Natural killer cell (primary cell): Measurements from ENCODE around the gene ZKSCAN3. TPM values are rescaled to one million over a fixed set of nuclear protein-coding genes. Genes with fewer than 3 reads are reported as not detected.
"Not testable (repeated sequence)": the region's sequence is repeated elsewhere in the genome, so short reads cannot be mapped to it uniquely, and the experiment has no call there.

ENCODE experiments used
- ATAC-seq, 3 donors: fragments of 150-1000 bp in 2 of 3; fragments of 200-7000 bp in 1 of 3; cut with Tn5 transposase; 1 replicate in 1 of 3; 2 replicates in 2 of 3; pipeline ENCODE4 v1.10.0; 2021; ENCODE audit warnings: mild to moderate bottlenecking in 2 of 3, moderate library complexity in 2 of 3
- DNase-seq, 2 donors: peaks; one replicate each; pipeline versions ENCODE4 v3.0.0 to v3.0.0-alpha.2; 2013 to 2021; ENCODE audit warnings: mixed read lengths in 1 of 2
- H3K27ac ChIP-seq: one replicate; pipeline ENCODE4 v1.5.1; 2013; ENCODE audit warnings: mild to moderate bottlenecking, low read length
- H3K27me3 ChIP-seq: one replicate; pipeline ENCODE4 v1.6.1; 2013; ENCODE audit warnings: low read length; ENCODE audit not compliant: control insufficient read depth, insufficient read depth
- H3K36me3 ChIP-seq: one replicate; pipeline ENCODE4 v1.6.1; 2013; ENCODE audit warnings: low read length; ENCODE audit not compliant: control insufficient read depth, insufficient read depth
- H3K4me1 ChIP-seq: one replicate; pipeline ENCODE4 v1.6.1; 2013; ENCODE audit warnings: low read length; ENCODE audit not compliant: control insufficient read depth, insufficient read depth
- H3K4me3 ChIP-seq: one replicate; pipeline ENCODE4 v1.5.1; 2013; ENCODE audit warnings: low read length
- H3K9me3 ChIP-seq: one replicate; pipeline ENCODE4 v1.6.1; 2013; ENCODE audit warnings: low read length; ENCODE audit not compliant: control insufficient read depth, insufficient read depth
- H3K27ac Mint-ChIP-seq, 2 donors: one replicate each; pipeline ENCODE4 v1.8.0; 2022; ENCODE audit warnings: mild to moderate bottlenecking in 2 of 2, mixed read lengths in 2 of 2, moderate library complexity in 1 of 2
- H3K27me3 Mint-ChIP-seq, 2 donors: one replicate each; pipeline ENCODE4 v1.8.0; 2022; ENCODE audit warnings: low read depth in 2 of 2, mixed read lengths in 2 of 2
- H3K36me3 Mint-ChIP-seq: one replicate; pipeline ENCODE4 v1.8.0; 2022; ENCODE audit warnings: mixed read lengths
- H3K4me1 Mint-ChIP-seq, 2 donors: one replicate each; pipeline ENCODE4 v1.8.0; 2022; ENCODE audit warnings: mixed read lengths in 2 of 2
- H3K4me3 Mint-ChIP-seq: one replicate; pipeline ENCODE4 v1.8.0; 2022; ENCODE audit warnings: mild to moderate bottlenecking, moderate library complexity, mixed read lengths
- H3K9me3 Mint-ChIP-seq, 2 donors: one replicate each; pipeline ENCODE4 v1.8.0; 2022; ENCODE audit warnings: mixed read lengths in 2 of 2
- CTCF ChIP-seq: fragments of 200-600 bp; IDR thresholded peaks from one replicate; pipeline ENCODE4 v1.8.0; 2022; ENCODE audit warnings: antibody characterized with exemption
- WGBS: methylation state at CpG from one replicate; pipeline ENCODE4 v1.1.7; 2013; ENCODE audit warnings: missing lambda C conversion rate; ENCODE audit not compliant: insufficient coverage; 5-methylcytosine and 5-hydroxymethylcytosine counted together
- intact Hi-C: fragments of 100-400 bp; cut with micrococcal nuclease; formaldehyde crosslinking; loops from one replicate; pipeline ENCODE4 v1.14.2; 2022
- total RNA-seq, 4 donors: library from RNA; stranded (reverse); fragments of 120-200 nt in 1 of 4; gene quantifications; one replicate each; pipeline versions ENCODE4 v1.2.3 to v1.2.4, GENCODE V29; 2013 to 2022

ZKSCAN3 gene
- total RNA-seq, 3 donors from 2014 or later (not counting 1 experiment from before 2014, with no cell fraction given) = 3.1 to 6.0 (median 4.7) TPM

DNA sequence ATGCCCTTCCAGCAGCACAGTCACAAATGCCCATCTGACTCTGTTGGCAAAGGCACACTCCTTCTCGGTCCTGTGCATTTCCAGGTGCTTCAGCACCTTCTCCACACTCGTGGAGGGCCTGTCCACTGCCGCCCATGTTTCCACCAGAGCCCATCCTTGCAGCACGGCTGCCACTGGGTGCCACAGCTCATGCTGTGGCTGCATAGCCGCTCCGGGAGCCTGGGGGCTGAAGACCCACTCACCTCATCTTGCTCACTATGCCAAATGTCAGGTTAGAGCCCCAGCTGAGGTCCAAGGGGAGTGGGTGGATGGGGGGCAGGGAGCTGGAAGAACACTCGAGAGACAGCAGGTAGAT is 6.9 kb downstream of the ZKSCAN3 start:
- Histone ChIP-seq H3K36me3 (no peaks in the 10 kb centered on the region), H3K27ac (no peak overlapping the region), H3K27me3 (no peaks in the 10 kb centered on the region), H3K4me1 (peaks cover 15% of the 10 kb centered on the region), H3K4me3 (no peak overlapping the region), H3K9me3 (no peaks in the 10 kb centered on the region)
- TF ChIP-seq CTCF = no peak
- Mint-ChIP-seq H3K27me3 (no peaks in the 10 kb centered on the region), H3K4me1 (peaks cover 14 to 23% of the 10 kb centered on the region in 2 donors), H3K9me3 (no peaks in the 10 kb centered on the region), H3K4me3 (peak overlapping the region; percentile 45), H3K36me3 (no peaks in the 10 kb centered on the region), H3K27ac (peak overlapping the region; percentile 81 to 93)
- no peak for ATAC-seq
- no peak for DNase-seq
- 68% methylated on average over 6 of the region's 7 CpGs for WGBS
- intact Hi-C loops = loop anchor here (1.0 to 10.0 kb wide), 5 partner anchors 90 to 1194 kb away; partner anchors contain the start of genes ZNF165 and ZSCAN26

- H3K4me3 ChIP-seq = no peak overlapping the region
- no peak overlapping the region for H3K27ac ChIP-seq
- 76% methylated on average over 6 of the region's 6 CpGs for WGBS
- Mint-ChIP-seq H3K9me3 (no peaks in the 10 kb centered on the region), H3K4me1 (peaks cover 11 to 23% of the 10 kb centered on the region in 2 donors), H3K36me3 (no peaks in the 10 kb centered on the region), H3K27ac (peak overlapping the region in 1 of 2 donors; percentile 93), H3K4me3 (no peak overlapping the region), H3K27me3 (no peaks in the 10 kb centered on the region)
- no peaks in the 10 kb centered on the region for H3K27me3 ChIP-seq
- H3K9me3 ChIP-seq = no peaks in the 10 kb centered on the region
- H3K36me3 ChIP-seq = no peaks in the 10 kb centered on the region
- intact Hi-C loops = loop anchor here (2.0 to 10.0 kb wide), 4 partner anchors 90 to 462 kb away; partner anchors contain the start of genes ZNF165 and ZSCAN26
- TF ChIP-seq CTCF = no peak
- DNase-seq (no peak), ATAC-seq (no peak)
- H3K4me1 ChIP-seq = peaks cover 15% of the 10 kb centered on the region
These were observed 7.3 kb downstream of the ZKSCAN3 start for GRCh38 chr6:28357036-28357435.

- H3K27ac ChIP-seq, H3K36me3 Mint-ChIP-seq, DNase-seq, H3K27ac Mint-ChIP-seq, H3K27me3 Mint-ChIP-seq, H3K9me3 Mint-ChIP-seq, H3K36me3 ChIP-seq, ATAC-seq, H3K4me3 Mint-ChIP-seq, H3K9me3 ChIP-seq, H3K27me3 ChIP-seq, H3K4me3 ChIP-seq: not testable (repeated sequence)
- H3K4me1 Mint-ChIP-seq = peaks cover 11 to 16% of the 10 kb centered on the region in 2 donors
- WGBS = 97% methylated on average over 13 of the region's 16 CpGs
- peaks cover 15% of the 10 kb centered on the region for H3K4me1 ChIP-seq
- intact Hi-C loops = loop anchor here (5.0 to 10.0 kb wide), 2 partner anchors 277 to 465 kb away; partner anchors contain the start of gene ZNF165
These were observed 9.8 kb downstream of the ZKSCAN3 start for GRCh38 chr6:28359562-28359961.

DNA sequence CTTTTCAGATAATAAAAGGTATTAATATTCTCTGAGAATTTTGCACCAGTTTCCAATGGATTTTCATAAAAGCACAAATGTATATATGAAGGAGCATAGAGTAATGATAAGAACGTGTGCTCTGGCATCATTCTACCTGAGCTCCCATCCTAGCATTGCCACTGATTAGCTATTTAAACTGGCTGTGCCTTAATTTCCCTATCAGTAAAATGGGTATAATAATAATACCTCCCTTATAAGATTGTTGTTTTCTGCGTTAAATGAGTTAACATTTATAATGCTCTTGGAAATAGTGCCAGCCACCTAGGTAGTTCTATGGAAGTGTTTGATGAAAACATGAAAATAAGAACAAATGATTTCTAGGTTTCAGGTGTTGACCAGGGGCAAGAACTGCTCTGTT is 11.2 kb downstream of the ZKSCAN3 start:
- DNase-seq (no peak), ATAC-seq (no peak)
- H3K27me3 Mint-ChIP-seq = no peaks in the 10 kb centered on the region
- no peak overlapping the region for H3K27ac Mint-ChIP-seq
- Histone ChIP-seq H3K27ac (no peak overlapping the region), H3K36me3 (peaks cover 13% of the 10 kb centered on the region), H3K4me1 (peaks cover 6% of the 10 kb centered on the region), H3K9me3 (no peaks in the 10 kb centered on the region), H3K4me3 (no peak overlapping the region), H3K27me3 (no peaks in the 10 kb centered on the region)
- no peak overlapping the region for H3K4me3 Mint-ChIP-seq
- TF ChIP-seq CTCF = no peak
- H3K4me1 Mint-ChIP-seq = peaks cover 13 to 19% of the 10 kb centered on the region in 2 donors
- H3K9me3 Mint-ChIP-seq = no peaks in the 10 kb centered on the region
- WGBS = 88% methylated on average over 1 of the region's 2 CpGs
- H3K36me3 Mint-ChIP-seq = peaks cover 11% of the 10 kb centered on the region
- intact Hi-C loops = no loop called here

DNA sequence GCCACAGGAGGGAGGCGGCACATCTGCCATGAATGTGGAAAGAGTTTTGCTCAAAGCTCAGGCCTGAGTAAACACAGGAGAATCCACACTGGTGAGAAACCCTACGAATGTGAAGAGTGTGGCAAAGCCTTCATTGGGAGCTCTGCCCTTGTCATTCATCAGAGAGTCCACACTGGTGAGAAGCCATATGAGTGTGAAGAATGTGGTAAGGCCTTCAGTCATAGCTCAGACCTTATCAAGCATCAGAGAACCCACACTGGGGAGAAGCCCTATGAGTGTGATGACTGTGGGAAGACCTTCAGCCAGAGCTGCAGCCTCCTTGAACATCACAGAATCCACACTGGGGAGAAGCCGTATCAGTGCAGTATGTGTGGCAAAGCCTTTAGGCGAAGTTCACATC is 15.8 kb downstream of the ZKSCAN3 start:
- H3K9me3 ChIP-seq, H3K4me3 Mint-ChIP-seq, H3K27me3 ChIP-seq, DNase-seq, H3K4me1 ChIP-seq, intact Hi-C loops, H3K4me3 ChIP-seq, H3K27me3 Mint-ChIP-seq, H3K9me3 Mint-ChIP-seq, H3K27ac ChIP-seq: not testable (repeated sequence)
- Mint-ChIP-seq H3K36me3 (peaks cover 17% of the 10 kb centered on the region), H3K27ac (peak overlapping the region in 1 of 2 donors; percentile 56), H3K4me1 (peaks cover 10 to 11% of the 10 kb centered on the region in 2 donors)
- ATAC-seq = peak; percentile 34 to 74 (median 43)
- 67% methylated on average over 4 of the region's 4 CpGs for WGBS
- peaks cover 18% of the 10 kb centered on the region for H3K36me3 ChIP-seq
